Measurements from ENCODE around the gene GPSM1.
"Not testable (repeated sequence)": the region's sequence is repeated elsewhere in the genome, so short reads cannot be mapped to it uniquely, and the experiment has no call there.

GPSM1 gene

DNA sequence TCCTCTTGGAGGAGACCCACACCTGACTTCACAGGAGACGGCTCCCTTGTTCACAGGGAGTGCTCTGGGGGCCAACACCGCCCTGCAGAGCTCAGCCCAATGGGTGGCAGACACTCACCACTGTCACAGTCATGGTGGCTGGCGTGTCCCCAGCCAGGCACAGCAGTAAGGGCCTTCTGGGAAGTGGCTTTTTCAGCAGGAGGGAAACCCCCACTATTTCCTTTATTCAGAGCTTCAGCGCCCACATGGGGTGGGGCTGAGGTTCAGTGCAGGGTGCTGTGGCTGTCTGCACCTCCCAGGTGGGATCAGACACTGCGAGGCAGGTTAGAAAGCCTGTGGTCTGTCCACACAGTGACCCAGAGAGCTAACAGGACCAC lies 76.2 kb downstream of the GPSM1 start:
- Histone ChIP-seq H3K9me3 (replicated peaks; ENCODE audit: low read length) (no peaks in the 10 kb centered on the region), H3K9ac (ENCODE audit: low read depth, low read length) (no peak overlapping the region), H3K4me1 (ENCODE audit: control insufficient read depth, insufficient read depth, low read length) (peaks cover 12% of the 10 kb centered on the region), H3K4me3 (ENCODE audit: low read length) (no peak overlapping the region), H3K36me3 (ENCODE audit: insufficient read depth, low read length) (peaks cover 45% of the 10 kb centered on the region), H3K4me2 (ENCODE audit: low read length) (no peak overlapping the region), H3K27me3 (ENCODE audit: control insufficient read depth, insufficient read depth, low read length) (no peaks in the 10 kb centered on the region)

GRCh38 chr9:136403915-136404800 lies 76.8 kb downstream of the GPSM1 start:
- Histone ChIP-seq H3K27me3 (ENCODE audit: control insufficient read depth, insufficient read depth, low read length) (no peaks in the 10 kb centered on the region), H3K4me3 (ENCODE audit: low read length) (no peak overlapping the region), H3K9me3 (replicated peaks; ENCODE audit: low read length) (no peaks in the 10 kb centered on the region), H3K9ac (ENCODE audit: low read depth, low read length) (no peak overlapping the region), H3K36me3 (ENCODE audit: insufficient read depth, low read length) (peaks cover 42% of the 10 kb centered on the region), H3K4me1 (ENCODE audit: control insufficient read depth, insufficient read depth, low read length) (peaks cover 10% of the 10 kb centered on the region), H3K4me2 (ENCODE audit: low read length) (no peak overlapping the region)

DNA sequence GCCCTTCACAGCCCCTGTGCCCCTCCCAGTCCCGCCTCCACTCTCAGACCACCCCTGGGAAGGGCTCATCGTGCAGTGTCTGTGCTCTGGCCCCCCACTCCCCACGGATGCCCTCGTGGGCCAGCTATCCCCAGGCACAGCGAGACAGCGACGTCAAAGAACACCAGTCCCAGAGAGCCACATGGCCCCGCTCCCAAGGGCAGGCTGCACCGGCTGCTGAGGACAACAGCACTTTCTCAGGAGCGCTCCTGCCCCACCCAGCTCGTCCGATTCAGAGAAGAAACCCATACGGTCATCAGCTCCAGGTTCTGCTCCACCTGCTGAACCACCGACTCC lies 77.4 kb downstream of the GPSM1 start:
- Histone ChIP-seq H3K4me2 (ENCODE audit: low read length) (no peak overlapping the region), H3K9me3 (replicated peaks; ENCODE audit: low read length) (no peaks in the 10 kb centered on the region), H3K36me3 (ENCODE audit: insufficient read depth, low read length) (peaks cover 42% of the 10 kb centered on the region), H3K27me3 (ENCODE audit: control insufficient read depth, insufficient read depth, low read length) (no peaks in the 10 kb centered on the region), H3K4me1 (ENCODE audit: control insufficient read depth, insufficient read depth, low read length) (peaks cover 15% of the 10 kb centered on the region), H3K9ac (ENCODE audit: low read depth, low read length) (no peak overlapping the region), H3K4me3 (ENCODE audit: low read length) (no peak overlapping the region)

- Histone ChIP-seq H3K4me3 (ENCODE audit: low read length) (no peak overlapping the region), H3K4me1 (ENCODE audit: control insufficient read depth, insufficient read depth, low read length) (peaks cover 12% of the 10 kb centered on the region), H3K9me3 (replicated peaks; ENCODE audit: low read length) (no peaks in the 10 kb centered on the region), H3K36me3 (ENCODE audit: insufficient read depth, low read length) (peaks cover 42% of the 10 kb centered on the region), H3K9ac (ENCODE audit: low read depth, low read length) (no peak overlapping the region), H3K27me3 (ENCODE audit: control insufficient read depth, insufficient read depth, low read length) (no peaks in the 10 kb centered on the region), H3K4me2 (ENCODE audit: low read length) (no peak overlapping the region)
These were observed 78.1 kb downstream of the GPSM1 start for GRCh38 chr9:136405481-136405880.

DNA sequence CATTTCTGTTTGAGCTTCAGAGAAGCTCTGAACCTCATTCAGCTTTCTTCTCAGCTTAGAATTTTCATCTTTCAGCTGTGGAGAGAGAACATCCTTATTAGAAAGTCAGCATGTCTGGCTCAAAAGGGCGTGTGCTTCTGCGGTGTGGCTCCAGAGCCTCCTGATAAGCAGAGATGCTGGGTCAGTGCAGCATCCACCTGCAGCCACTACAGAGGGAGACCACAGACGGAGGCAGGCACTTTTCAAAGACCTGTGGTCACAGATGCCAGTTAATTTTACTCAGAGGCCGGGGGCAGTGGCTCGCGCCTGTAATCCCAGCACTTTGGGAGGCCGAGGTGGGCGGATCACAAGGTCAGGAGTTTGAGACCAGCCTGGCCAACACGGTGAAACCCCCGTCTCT lies 78.6 kb downstream of the GPSM1 start:
- peaks cover 42% of the 10 kb centered on the region for H3K36me3 ChIP-seq (ENCODE audit: insufficient read depth, low read length)
- H3K9me3 ChIP-seq (replicated peaks; ENCODE audit: low read length): not testable (repeated sequence)

DNA sequence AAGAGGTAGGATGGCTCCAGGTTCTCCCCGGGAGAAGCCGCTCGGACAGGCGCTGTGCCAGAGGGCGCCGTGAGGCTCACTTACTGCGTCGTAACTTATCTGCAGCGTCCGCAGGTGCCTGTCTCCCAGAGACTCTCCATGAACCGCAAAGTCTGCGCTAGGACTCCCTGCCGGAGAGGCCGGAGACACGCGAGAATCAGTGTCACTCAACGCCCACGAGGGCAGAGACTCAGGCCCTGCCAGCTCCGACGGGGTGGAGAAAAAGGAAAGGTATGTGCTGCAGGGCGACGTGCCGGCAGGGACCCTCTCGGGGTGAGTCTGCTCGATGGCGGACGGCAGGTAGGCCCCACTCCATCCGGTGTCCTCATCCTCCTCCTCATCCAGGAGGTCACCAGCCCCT lies 79.7 kb downstream of the GPSM1 start:
- not testable (repeated sequence) for H3K9ac ChIP-seq (ENCODE audit: low read depth, low read length); H3K4me2 ChIP-seq (ENCODE audit: low read length); H3K27me3 ChIP-seq (ENCODE audit: control insufficient read depth, insufficient read depth, low read length); H3K4me3 ChIP-seq (ENCODE audit: low read length); H3K9me3 ChIP-seq (replicated peaks; ENCODE audit: low read length)
- H3K4me1 ChIP-seq (ENCODE audit: control insufficient read depth, insufficient read depth, low read length): peaks cover 15% of the 10 kb centered on the region
- peaks cover 41% of the 10 kb centered on the region for H3K36me3 ChIP-seq (ENCODE audit: insufficient read depth, low read length)

More for the DNA sequence above, 78.6 kb downstream of the GPSM1 start:
- H3K27me3 ChIP-seq (ENCODE audit: control insufficient read depth, insufficient read depth, low read length); H3K4me3 ChIP-seq (ENCODE audit: low read length); H3K4me1 ChIP-seq (ENCODE audit: control insufficient read depth, insufficient read depth, low read length); H3K4me2 ChIP-seq (ENCODE audit: low read length); H3K9ac ChIP-seq (ENCODE audit: low read depth, low read length): not testable (repeated sequence)

- no peak overlapping the region for H3K9ac ChIP-seq (ENCODE audit: low read depth, low read length)
- H3K36me3 ChIP-seq (ENCODE audit: insufficient read depth, low read length): peaks cover 44% of the 10 kb centered on the region
- no peak overlapping the region for H3K4me3 ChIP-seq (ENCODE audit: low read length)
These were observed 80.6 kb downstream of the GPSM1 start for GRCh38 chr9:136407911-136408310.

More at GRCh38 chr9:136407911-136408310, 80.6 kb downstream of the GPSM1 start:
- Histone ChIP-seq H3K4me1 (ENCODE audit: control insufficient read depth, insufficient read depth, low read length) (peaks cover 18% of the 10 kb centered on the region), H3K27me3 (ENCODE audit: control insufficient read depth, insufficient read depth, low read length) (no peaks in the 10 kb centered on the region), H3K4me2 (ENCODE audit: low read length) (no peak overlapping the region), H3K9me3 (replicated peaks; ENCODE audit: low read length) (no peaks in the 10 kb centered on the region)

Measured in skeletal muscle satellite cell (primary cell).